NOMO-1 treated with DMSO at 0.1 percent for 48 hours (cell line): ENCODE measurements around the gene GORAB.

Experiments
- DNase-seq: peaks from one replicate; lab custom pipeline; 2025; ENCODE audit not compliant: unreplicated experiment; lab: John Stamatoyannopoulos, UW

GORAB gene

GRCh38 chr1:170537798-170538503 lies 6.0 kb downstream of the GORAB start:
- peak; percentile 2 for DNase-seq

GRCh38 chr1:170538687-170539086 lies 6.7 kb downstream of the GORAB start:
- no peak for DNase-seq

DNA sequence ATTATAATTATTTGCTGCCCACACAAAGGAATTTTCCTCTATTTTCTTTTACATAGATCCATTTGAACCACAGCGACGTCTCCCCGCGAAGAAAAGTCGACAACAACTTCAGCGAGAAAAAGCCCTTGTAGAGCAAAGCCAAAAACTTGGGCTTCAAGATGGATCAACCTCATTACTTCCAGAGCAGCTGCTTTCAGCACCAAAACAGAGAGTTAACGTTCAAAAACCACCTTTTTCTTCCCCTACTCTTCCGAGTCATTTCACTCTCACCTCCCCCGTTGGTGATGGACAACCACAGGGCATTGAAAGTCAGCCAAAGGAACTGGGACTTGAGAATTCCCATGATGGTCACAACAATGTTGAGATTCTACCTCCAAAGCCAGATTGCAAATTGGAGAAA lies 7.2 kb downstream of the GORAB start:
- DNase-seq, result no peak

DNA sequence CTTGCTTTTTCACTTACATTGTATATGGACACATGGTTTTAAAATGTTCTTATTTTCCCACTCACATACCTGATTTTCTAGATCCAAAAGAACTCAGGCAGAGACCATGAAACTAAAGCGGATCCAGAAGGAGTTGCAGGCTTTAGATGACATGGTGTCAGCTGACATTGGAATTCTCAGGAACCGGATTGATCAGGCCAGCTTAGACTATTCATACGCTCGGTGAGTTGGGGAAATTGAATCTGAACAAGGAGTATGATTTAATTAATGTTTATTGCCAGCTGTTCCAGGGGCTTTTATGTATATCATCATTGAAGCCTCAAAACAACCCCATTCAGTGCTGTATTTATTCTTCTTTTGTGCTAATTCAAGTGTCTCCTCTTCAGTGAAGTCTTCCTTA lies 12.7 kb downstream of the GORAB start:
- DNase-seq, result no peak

DNA sequence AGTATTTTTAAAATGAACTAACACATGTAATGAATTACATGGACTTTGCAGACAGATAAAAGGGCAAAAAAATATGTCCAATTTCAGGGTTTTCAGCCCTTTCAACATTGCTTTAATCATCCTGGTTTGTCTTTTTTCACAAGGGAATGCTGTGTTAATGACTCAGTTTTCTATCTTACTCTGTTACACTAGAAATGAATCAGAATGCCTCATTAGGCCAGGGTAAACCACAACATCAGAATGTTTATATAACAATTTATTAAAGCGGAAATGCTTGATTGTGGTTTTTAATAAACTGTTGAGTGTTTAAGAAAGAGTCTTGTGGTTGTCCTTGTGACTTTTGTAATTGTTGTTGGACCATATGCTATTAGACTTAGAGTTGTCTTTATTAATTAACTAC lies 13.5 kb downstream of the GORAB start:
- no peak for DNase-seq

DNA sequence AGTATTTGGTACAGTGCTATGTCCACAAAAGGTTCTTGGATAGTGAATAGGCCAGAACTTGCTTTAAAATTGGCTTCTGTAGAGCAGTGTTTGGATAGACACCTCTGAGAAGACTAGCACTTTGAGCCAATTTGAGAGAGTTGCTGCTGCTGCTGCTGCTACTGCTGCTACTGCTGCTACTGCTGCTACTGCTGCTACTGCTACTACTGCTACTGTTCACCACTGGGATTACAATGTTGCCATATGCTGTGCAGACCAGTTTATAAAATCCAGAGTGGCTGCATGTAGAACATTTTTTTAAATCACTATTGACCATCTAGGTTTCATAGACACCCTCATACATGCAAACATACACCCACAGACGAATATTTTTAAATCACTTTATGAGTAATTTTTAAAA lies 15.3 kb downstream of the GORAB start:
- DNase-seq, result no peak

DNA sequence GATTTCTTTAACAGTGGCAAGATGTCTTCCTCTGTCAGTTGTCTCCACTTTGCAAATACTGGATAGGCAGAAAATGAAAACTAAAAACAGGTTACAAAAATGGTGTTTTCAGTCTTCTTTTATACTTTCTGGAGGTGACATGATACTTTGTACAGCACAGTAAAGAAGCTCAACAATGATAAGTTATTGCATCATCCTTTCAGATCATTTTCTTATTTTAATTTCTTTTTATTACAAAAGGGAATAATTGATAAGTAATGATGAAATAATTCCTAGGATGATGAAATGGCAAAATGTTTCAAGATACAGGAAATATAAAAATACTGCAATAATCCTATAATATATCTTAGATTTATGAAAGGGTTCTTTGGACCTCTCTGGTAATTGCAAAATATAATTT lies 16.5 kb downstream of the GORAB start:
- DNase-seq, result no peak

DNA sequence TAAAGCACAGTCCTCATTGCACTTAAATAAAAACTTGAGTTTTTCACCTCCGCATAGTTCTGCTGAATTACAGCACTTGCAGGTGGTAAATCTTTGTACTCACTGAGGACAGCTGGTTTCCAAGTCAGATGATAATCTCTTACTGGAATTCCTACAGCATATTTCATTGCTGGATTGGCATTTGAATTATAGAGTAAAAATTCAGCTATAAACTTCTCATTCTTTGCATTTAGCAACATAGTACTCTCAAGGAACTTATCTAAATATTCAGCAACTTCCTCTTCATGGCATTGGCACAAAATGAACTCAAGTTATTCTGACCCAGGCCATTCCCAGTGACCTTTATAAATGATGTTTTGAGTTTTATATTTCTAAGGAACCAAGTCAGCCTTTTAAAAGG lies 23.4 kb downstream of the GORAB start:
- no peak for DNase-seq

GRCh38 chr1:170556917-170557316 lies 25.0 kb downstream of the GORAB start:
- DNase-seq, result no peak

- DNase-seq, result no peak
Measured at GRCh38 chr1:170558731-170559130, 26.8 kb downstream of the GORAB start.

GRCh38 chr1:170559166-170559565 lies 27.2 kb downstream of the GORAB start:
- no peak for DNase-seq

GRCh38 chr1:170560681-170561285 lies 28.8 kb downstream of the GORAB start:
- DNase-seq, result no peak

- peak; percentile 31 for DNase-seq
Measured at GRCh38 chr1:170562646-170563338, 30.8 kb downstream of the GORAB start.

DNA sequence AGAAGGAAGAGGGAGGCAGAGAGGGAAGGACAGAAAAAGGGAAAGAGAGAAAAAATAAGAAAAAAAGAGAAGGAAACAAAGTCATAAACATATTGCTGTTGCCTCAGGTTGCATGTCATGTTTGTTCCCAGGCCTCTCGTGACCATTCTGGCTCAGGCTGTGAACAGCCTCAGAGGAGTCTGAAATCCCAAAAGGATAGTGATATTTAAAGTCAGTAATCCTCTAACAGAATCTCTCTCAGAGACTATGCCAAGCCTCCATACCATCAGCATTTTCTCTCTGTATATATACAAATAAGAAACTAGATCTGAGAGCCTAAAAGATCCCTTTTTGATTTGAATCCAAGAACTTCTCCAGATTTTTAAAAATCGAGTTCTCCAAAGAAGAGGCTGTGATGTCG lies 35.2 kb downstream of the GORAB start:
- no peak for DNase-seq

DNA sequence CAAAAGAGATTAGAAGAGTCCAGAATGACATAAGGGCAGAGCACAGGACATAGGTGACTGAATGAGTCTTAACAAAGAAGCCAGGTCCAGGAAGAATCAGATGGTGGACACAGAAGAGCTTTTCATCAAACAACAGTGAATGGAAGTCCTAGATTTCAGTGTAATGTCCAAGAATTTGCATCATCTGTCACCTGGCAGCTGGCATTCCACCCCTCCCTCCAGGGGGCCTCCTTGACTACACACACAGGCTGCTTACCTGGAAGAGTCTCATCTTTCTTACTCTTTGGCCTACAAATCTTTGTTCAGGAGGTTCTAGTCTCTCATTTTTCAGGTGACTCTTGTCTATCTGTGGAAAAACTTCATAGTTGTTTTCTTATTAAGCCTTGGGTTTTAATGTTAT lies 36.2 kb downstream of the GORAB start:
- no peak for DNase-seq

DNA sequence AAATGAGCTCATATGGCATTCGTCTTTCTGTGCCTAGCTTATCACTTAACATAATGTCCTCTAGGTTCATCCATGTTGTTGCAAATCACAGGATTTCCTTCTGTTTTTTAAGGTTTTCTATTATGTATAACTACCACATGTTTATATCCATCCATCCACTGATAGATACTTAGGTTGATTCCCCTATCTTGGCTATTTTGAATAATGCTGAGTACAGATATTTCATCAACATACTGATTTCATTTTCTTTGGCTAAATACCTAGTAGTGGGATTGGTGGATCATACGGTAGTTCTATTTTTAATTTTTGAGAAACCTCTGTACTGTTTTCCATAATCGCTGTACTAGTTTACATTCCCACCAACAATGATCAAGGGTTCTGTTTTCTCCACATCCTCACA lies 45.0 kb downstream of the GORAB start:
- no peak for DNase-seq

GRCh38 chr1:170578359-170578758 lies 46.4 kb downstream of the GORAB start:
- DNase-seq, result no peak

DNA sequence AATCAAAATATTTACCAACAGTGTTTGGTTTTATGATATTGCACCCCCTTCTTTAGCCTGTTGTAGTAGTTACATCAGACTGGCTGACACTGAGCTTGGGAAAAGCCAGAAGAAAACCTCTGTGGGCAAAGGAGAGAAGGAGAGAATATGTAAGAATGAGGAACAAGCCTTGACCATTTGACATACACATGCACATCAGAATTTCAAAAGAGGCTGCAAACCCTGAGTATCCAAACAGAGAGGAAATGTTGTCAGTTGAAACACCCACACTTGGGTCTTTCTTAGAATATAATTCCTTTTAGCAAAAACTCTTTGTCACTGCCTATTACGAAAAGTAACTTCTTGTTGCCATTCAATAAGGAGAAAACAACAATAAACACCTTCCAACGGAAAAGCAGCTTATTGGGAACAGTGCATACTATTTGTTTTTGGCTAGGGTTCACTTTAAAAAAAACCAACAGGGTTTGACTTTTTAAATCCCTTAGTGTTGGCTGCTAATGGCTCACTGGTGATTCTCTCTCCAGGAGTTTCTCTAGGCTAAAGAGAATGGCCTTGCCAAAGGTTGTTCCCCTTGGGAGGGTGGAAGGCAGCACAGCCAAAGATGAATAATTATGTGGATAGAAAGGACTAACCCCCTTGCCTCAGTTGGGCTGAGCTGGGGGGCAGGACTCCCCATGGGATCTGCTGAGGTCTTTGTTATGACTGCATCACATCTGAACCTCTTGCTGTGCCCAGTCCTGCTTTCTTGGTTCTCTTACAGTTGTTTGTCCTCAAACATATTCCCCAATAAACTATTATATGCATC lies 48.9 kb downstream of the GORAB start:
- no peak for DNase-seq

DNA sequence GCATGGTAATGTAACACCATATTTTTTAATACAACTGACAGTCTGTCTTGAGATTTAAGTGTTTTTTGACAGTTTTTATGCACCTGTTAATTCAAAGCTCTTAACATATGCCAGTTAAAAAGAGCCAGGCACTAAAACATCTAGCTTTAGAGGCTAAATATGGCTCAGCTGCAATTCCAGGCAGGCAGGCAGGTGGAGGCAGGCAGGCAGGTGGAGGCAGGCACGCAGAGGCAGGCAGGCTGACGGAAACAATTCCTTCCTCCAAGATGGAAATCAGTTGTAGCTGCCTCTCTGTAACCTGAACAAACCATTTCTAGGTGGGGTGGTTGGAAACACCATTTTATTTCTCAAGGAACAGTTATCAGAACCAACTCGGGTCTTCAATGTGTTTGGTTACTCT lies 51.2 kb downstream of the GORAB start:
- no peak for DNase-seq

DNA sequence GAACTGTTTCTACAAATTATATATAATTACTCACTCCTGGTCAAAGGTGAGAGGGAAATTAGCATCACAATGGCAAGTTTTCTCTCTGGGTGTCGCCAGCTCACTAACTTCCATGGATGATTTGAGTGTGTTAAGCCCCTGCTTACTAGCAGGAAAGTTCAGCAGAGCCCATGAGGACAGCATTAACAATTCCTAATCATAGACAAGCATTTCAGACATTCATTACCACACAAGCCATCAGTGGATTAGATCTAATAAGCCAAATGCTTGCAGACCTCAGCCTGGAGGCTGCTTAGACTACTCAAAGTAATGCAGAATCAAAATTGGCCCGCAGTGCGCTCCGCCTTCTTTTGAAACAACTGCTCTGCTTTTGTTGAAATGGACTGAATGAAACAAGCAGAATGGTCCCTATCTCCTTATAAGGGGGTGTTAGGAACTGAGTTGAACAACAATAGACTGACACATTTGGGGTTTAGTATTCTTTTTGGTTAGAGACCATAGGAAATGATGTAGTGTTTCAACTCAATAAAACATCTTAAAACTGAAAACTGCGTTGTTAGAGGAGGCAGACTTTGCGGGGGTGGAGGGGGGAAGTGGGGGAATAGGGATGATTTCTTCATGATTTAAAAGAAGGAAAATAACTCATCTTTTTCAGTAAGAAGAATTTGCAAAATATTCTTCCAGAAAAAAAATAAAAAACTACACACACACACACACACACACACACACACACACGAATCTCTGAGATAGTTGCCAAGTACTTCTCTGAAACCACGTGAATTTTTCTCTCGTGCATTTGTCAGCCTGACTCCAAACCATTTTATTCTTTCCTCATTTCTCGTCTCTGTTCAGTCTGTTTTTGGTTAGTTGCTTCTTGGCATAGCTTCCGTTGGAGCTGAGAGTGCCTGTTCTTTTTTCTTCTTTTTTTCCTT lies 54.6 kb downstream of the GORAB start:
- DNase-seq, result no peak

DNA sequence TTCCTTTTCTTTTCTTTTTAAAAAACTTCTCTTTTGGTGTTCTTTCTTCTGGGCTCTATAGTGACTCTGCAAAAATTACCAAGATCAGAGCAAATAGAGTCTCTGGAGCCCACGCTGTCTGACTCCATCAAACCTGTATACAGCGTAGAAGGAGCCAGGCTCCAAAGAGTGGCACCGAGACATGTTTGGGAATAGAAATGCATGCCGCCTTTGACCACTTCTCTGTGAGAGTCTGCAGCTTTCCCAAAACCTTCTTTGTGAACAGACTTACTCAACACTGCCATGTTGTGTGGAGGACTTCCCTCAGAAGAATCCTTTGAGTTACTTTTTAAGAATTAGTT lies 55.3 kb downstream of the GORAB start:
- DNase-seq, result no peak
